ENCODE measurements around the gene OAF.

- TF ChIP-seq CTCF (IDR thresholded peaks at IDR 0.05 in 2 of 3, conservative IDR thresholded peaks at IDR 0.05 in 1 of 3; ENCODE audit: borderline replicate concordance in 1 of 3, insufficient read depth in 1 of 3, low read depth in 2 of 3, low read length in 2 of 3) (no peak), POLR2AphosphoS5 (IDR thresholded peaks at IDR 0.05; ENCODE audit: low read depth, low read length) (no peak), SIN3A (IDR thresholded peaks at IDR 0.05; ENCODE audit: low read depth) (no peak), ZFX (IDR thresholded peaks at IDR 0.05) (no peak), EZH2 (IDR thresholded peaks at IDR 0.05) (no peak)
Measured at GRCh38 chr11:120222916-120223315, 12.1 kb downstream of the OAF start.

All from HCT116 (cell line).